Measurements from ENCODE around the gene RABGAP1L. TPM values are rescaled to one million over a fixed set of nuclear protein-coding genes. Genes with fewer than 3 reads are reported as not detected.

The RABGAP1L gene
- total and polyA plus RNA-seq, 10 of the 15 experiments (the other 5 are each of a cell fraction or from before 2014, with no cell fraction given), result 5.8 to 194 (median 113) TPM

DNA sequence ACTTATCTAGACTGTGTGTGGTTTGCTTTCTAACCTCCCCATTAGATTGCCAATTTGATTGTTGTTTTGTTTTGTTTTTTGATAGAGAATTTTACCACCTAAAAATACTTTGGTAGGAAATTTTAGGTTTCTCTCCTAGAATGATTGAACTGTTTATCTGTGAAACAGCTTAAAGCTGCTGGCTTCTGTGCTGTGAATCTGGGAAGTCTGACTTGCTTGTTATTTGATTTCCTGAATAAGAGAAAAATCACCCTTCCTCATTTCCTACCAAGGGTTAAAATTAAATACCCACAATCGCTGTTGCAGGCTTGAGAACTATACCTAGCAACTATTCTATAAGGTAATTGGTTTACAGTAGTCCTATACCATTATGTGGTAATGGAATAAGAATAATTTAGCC, 641.6 kb downstream of the RABGAP1L start:
- no peak overlapping the region for H2AFZ ChIP-seq (ENCODE audit: control insufficient read depth, low read depth, low read length)
- TF ChIP-seq SMAD1 (IDR thresholded peaks at IDR 0.05; ENCODE audit: low read depth, partially characterized antibody) (no peak), ZNF217 (IDR thresholded peaks at IDR 0.05) (no peak), CBX3 (IDR thresholded peaks at IDR 0.05; ENCODE audit: borderline replicate concordance, low read depth) (no peak), STAT3 (IDR thresholded peaks at IDR 0.05; ENCODE audit: low read depth, low read length) (no peak), BHLHE40 (IDR thresholded peaks at IDR 0.05; ENCODE audit: borderline replicate concordance in 1 of 2, low read depth in 2 of 2, low read length in 1 of 2) (no peak)
- TF ChIP-seq, protein P1, sequence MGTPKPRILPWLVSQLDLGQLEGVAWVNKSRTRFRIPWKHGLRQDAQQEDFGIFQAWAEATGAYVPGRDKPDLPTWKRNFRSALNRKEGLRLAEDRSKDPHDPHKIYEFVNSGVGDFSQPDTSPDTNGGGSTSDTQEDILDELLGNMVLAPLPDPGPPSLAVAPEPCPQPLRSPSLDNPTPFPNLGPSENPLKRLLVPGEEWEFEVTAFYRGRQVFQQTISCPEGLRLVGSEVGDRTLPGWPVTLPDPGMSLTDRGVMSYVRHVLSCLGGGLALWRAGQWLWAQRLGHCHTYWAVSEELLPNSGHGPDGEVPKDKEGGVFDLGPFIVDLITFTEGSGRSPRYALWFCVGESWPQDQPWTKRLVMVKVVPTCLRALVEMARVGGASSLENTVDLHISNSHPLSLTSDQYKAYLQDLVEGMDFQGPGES (IDR thresholded peaks at IDR 0.05), result no peak
- TF ChIP-seq, protein P2, sequence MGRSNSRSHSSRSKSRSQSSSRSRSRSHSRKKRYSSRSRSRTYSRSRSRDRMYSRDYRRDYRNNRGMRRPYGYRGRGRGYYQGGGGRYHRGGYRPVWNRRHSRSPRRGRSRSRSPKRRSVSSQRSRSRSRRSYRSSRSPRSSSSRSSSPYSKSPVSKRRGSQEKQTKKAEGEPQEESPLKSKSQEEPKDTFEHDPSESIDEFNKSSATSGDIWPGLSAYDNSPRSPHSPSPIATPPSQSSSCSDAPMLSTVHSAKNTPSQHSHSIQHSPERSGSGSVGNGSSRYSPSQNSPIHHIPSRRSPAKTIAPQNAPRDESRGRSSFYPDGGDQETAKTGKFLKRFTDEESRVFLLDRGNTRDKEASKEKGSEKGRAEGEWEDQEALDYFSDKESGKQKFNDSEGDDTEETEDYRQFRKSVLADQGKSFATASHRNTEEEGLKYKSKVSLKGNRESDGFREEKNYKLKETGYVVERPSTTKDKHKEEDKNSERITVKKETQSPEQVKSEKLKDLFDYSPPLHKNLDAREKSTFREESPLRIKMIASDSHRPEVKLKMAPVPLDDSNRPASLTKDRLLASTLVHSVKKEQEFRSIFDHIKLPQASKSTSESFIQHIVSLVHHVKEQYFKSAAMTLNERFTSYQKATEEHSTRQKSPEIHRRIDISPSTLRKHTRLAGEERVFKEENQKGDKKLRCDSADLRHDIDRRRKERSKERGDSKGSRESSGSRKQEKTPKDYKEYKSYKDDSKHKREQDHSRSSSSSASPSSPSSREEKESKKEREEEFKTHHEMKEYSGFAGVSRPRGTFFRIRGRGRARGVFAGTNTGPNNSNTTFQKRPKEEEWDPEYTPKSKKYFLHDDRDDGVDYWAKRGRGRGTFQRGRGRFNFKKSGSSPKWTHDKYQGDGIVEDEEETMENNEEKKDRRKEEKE (IDR thresholded peaks at IDR 0.05), result no peak
- TF ChIP-seq, protein P3, sequence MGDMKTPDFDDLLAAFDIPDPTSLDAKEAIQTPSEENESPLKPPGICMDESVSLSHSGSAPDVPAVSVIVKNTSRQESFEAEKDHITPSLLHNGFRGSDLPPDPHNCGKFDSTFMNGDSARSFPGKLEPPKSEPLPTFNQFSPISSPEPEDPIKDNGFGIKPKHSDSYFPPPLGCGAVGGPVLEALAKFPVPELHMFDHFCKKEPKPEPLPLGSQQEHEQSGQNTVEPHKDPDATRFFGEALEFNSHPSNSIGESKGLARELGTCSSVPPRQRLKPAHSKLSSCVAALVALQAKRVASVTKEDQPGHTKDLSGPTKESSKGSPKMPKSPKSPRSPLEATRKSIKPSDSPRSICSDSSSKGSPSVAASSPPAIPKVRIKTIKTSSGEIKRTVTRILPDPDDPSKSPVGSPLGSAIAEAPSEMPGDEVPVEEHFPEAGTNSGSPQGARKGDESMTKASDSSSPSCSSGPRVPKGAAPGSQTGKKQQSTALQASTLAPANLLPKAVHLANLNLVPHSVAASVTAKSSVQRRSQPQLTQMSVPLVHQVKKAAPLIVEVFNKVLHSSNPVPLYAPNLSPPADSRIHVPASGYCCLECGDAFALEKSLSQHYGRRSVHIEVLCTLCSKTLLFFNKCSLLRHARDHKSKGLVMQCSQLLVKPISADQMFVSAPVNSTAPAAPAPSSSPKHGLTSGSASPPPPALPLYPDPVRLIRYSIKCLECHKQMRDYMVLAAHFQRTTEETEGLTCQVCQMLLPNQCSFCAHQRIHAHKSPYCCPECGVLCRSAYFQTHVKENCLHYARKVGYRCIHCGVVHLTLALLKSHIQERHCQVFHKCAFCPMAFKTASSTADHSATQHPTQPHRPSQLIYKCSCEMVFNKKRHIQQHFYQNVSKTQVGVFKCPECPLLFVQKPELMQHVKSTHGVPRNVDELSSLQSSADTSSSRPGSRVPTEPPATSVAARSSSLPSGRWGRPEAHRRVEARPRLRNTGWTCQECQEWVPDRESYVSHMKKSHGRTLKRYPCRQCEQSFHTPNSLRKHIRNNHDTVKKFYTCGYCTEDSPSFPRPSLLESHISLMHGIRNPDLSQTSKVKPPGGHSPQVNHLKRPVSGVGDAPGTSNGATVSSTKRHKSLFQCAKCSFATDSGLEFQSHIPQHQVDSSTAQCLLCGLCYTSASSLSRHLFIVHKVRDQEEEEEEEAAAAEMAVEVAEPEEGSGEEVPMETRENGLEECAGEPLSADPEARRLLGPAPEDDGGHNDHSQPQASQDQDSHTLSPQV (IDR thresholded peaks at IDR 0.05), result no peak
- TF ChIP-seq, protein P4, sequence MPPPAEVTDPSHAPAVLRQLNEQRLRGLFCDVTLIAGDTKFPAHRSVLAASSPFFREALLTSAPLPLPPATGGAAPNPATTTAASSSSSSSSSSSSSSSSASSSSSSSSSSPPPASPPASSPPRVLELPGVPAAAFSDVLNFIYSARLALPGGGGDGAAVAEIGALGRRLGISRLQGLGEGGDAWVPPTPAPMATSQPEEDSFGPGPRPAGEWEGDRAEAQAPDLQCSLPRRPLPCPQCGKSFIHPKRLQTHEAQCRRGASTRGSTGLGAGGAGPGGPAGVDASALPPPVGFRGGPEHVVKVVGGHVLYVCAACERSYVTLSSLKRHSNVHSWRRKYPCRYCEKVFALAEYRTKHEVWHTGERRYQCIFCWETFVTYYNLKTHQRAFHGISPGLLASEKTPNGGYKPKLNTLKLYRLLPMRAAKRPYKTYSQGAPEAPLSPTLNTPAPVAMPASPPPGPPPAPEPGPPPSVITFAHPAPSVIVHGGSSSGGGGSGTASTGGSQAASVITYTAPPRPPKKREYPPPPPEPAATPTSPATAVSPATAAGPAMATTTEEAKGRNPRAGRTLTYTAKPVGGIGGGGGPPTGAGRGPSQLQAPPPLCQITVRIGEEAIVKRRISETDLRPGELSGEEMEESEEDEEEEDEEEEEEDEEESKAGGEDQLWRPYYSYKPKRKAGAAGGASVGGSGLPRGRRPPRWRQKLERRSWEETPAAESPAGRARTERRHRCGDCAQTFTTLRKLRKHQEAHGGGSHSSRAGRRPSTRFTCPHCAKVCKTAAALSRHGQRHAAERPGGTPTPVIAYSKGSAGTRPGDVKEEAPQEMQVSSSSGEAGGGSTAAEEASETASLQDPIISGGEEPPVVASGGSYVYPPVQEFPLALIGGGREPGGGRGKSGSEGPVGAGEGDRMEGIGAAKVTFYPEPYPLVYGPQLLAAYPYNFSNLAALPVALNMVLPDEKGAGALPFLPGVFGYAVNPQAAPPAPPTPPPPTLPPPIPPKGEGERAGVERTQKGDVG (CRISPR knock-in tag; IDR thresholded peaks at IDR 0.05), result no peak
- POLR2A ChIA-PET, result interaction anchor here (1.6 to 2.1 kb wide), 3 partner anchors 11 to 165 kb away, joined by 8 to 24 read pairs (median 9); no protein-coding TSS in a partner anchor
- no peaks in the 10 kb centered on the region for H3K36me3 ChIP-seq (ENCODE audit: control insufficient read depth in 2 of 2, insufficient read depth in 2 of 2, low read length in 1 of 2)
- CTCF ChIA-PET, result interaction anchor here (1.6 to 2.2 kb wide), 3 partner anchors 10 to 185 kb away, joined by 4 to 8 read pairs (median 4); no protein-coding TSS in a partner anchor
- no peaks in the 10 kb centered on the region for H4K20me1 ChIP-seq (ENCODE audit: control insufficient read depth, insufficient read depth)
- H3K4me2 ChIP-seq (ENCODE audit: control insufficient read depth, insufficient read depth), result peak overlapping the region; percentile 79
- peak overlapping the region; percentile 77; the same call in 1 of the 2 replicates for H3K9ac ChIP-seq (ENCODE audit: control insufficient read depth, insufficient read depth, low read length)
- DNase-seq (ENCODE audit: low read depth, low spot score), result no peak
- H3K27me3 ChIP-seq (replicated peaks in 1 of 2; ENCODE audit: control insufficient read depth in 2 of 2, insufficient read depth in 2 of 2, low read length in 1 of 2), result no peaks in the 10 kb centered on the region
- no TSS peak for BruUV-seq (replicated peaks)
- ATAC-seq, result no peak
- SMC1A ChIA-PET (ENCODE audit: uncharacterized antibody, unreplicated experiment), result interaction anchor here (1.5 to 2.7 kb wide), 7 partner anchors 12 to 198 kb away, joined by 5 to 15 read pairs (median 10); no protein-coding TSS in a partner anchor
- WGBS (ENCODE audit: insufficient coverage, insufficient replicate concordance, low lambda C conversion rate, missing lambda C conversion rate), result 33% methylated on average over 1 of the region's 1 CpG
- peaks cover 10% of the 10 kb centered on the region for H3K79me2 ChIP-seq (ENCODE audit: control insufficient read depth, insufficient read depth, low read length)
- RAD21 ChIA-PET (ENCODE audit: unreplicated experiment), result interaction anchor here (1.2 to 3.1 kb wide), 5 partner anchors 9 to 189 kb away, joined by 5 to 21 read pairs (median 9); no protein-coding TSS in a partner anchor
- H3K4me3 ChIP-seq, result peak overlapping the region; percentile 79
- in situ Hi-C loops (cut with MboI), result no loop called here
- peak overlapping the region; percentile 77; the same call in 1 of the 2 replicates for H3K27ac ChIP-seq (ENCODE audit: control insufficient read depth, insufficient read depth)
- FAIRE-seq, result no peak
- H3K4me1 ChIP-seq (ENCODE audit: control insufficient read depth, insufficient read depth, low read length), result peaks cover 23% of the 10 kb centered on the region
- no peaks in the 10 kb centered on the region for H3K9me3 ChIP-seq (replicated peaks; ENCODE audit: control insufficient read depth, insufficient read depth, low read length)
- intact Hi-C loops (cut with micrococcal nuclease; ENCODE audit: unreplicated experiment), result no loop called here

Data from GM12878 (cell line).